ENCODE measurements around the gene DACH1. TPM values are rescaled to one million over a fixed set of nuclear protein-coding genes. Genes with fewer than 3 reads are reported as not detected.

DACH1 gene
- total RNA-seq, 4 donors from 2014 or later = 1.5 to 55.1 (median 4.7) TPM

DNA sequence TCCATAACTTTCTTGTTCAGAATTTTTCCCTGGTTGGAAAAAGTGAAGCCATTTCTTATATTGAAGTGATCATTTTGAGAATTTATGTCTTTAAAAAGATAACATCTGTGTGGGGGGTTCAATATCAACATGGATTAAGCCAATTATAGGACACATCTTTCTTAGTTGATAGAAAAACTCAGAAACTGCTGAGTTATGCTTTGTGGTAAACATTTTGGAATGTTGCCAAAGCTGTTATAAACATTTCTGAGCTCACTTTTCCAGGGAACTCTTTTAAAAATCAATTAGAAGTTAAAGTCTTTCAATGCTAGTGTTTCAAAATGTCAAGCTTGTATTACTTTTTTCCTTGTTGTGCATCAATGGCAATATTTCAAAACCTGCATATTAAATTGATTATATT is 248.8 kb downstream of the DACH1 start:
- DNase-seq = no peak

DNA sequence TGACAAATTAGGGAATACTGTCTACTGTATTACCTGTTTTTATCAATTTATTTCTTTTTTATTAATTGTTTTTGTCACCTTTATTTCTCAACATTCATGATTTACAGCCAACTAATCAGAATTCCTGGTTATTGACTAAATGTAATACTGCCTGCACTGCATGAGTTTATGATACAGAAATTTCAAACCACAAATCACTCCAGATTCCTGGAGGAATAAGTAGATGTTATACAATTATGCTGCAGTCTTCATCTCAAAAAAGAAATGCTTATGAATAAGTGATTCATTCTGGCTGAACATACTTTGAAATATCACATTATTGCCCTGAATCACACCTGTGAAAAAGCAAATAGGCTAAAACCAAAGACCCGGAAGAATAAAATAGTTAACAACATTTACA is 249.7 kb downstream of the DACH1 start:
- no peaks in the 10 kb centered on the region for H3K4me1 ChIP-seq
- H3K27ac ChIP-seq = no peak overlapping the region
- DNase-seq = no peak
- intact Hi-C loops (cut with DNase I; ENCODE audit: low total_unique reads) = no loop called here
- H3K9me3 ChIP-seq = no peaks in the 10 kb centered on the region
- TF ChIP-seq, protein P1, sequence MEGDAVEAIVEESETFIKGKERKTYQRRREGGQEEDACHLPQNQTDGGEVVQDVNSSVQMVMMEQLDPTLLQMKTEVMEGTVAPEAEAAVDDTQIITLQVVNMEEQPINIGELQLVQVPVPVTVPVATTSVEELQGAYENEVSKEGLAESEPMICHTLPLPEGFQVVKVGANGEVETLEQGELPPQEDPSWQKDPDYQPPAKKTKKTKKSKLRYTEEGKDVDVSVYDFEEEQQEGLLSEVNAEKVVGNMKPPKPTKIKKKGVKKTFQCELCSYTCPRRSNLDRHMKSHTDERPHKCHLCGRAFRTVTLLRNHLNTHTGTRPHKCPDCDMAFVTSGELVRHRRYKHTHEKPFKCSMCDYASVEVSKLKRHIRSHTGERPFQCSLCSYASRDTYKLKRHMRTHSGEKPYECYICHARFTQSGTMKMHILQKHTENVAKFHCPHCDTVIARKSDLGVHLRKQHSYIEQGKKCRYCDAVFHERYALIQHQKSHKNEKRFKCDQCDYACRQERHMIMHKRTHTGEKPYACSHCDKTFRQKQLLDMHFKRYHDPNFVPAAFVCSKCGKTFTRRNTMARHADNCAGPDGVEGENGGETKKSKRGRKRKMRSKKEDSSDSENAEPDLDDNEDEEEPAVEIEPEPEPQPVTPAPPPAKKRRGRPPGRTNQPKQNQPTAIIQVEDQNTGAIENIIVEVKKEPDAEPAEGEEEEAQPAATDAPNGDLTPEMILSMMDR (IDR thresholded peaks at IDR 0.05) = no peak
- no peak for TF ChIP-seq POLR2A (IDR thresholded peaks at IDR 0.05)
- no peaks in the 10 kb centered on the region for H3K36me3 ChIP-seq
- no peak overlapping the region for H3K4me3 ChIP-seq
- H3K27me3 ChIP-seq = no peaks in the 10 kb centered on the region

More for the DNA sequence above, 248.8 kb downstream of the DACH1 start:
- no peak overlapping the region for H3K4me3 ChIP-seq
- H3K27ac ChIP-seq = no peak overlapping the region
- intact Hi-C loops (cut with DNase I; ENCODE audit: low total_unique reads) = no loop called here
- no peaks in the 10 kb centered on the region for H3K9me3 ChIP-seq
- no peak for TF ChIP-seq POLR2A (IDR thresholded peaks at IDR 0.05)
- TF ChIP-seq, protein P1 (IDR thresholded peaks at IDR 0.05) = no peak
- H3K4me1 ChIP-seq = no peaks in the 10 kb centered on the region
- no peaks in the 10 kb centered on the region for H3K36me3 ChIP-seq
- no peaks in the 10 kb centered on the region for H3K27me3 ChIP-seq

DNA sequence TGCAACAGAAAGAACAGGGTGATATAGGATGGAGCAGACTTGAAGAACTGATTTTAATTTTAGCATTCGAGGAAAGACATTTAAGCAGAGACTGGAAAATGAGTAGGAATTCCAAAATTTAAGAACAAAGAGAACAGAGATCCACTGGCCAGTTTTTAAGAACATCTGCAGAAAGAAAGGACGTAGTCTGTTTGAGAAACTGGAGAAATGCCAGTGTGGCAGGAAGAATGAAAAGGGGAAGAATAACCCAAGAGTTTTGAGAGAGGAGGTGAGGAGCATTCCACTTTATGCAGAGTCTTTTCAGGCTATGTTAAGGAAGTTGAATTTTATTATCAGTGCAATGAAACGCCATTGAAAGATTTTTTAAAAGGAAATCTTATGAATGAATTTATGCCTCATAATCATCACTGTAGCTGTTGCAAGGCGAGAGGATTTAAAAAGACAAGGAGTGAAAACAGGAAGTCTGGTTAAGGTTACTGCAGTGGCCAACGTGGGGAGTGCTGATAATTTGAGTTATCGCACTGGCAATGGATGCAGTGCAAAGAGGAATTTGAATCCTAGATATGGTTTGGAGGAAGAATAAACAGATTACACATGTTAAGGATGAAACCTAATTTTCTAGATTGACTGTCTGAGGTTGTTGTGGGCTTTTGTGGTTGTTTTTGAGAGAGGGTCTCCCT is 253.8 kb downstream of the DACH1 start:
- DNase-seq = no peak
- H3K36me3 ChIP-seq = no peaks in the 10 kb centered on the region
- intact Hi-C loops (cut with DNase I; ENCODE audit: low total_unique reads) = no loop called here
- H3K4me1 ChIP-seq = no peaks in the 10 kb centered on the region
- H3K4me3 ChIP-seq = no peak overlapping the region
- no peak overlapping the region for H3K27ac ChIP-seq
- TF ChIP-seq POLR2A (IDR thresholded peaks at IDR 0.05) = no peak
- TF ChIP-seq, protein P1 (IDR thresholded peaks at IDR 0.05) = no peak
- no peaks in the 10 kb centered on the region for H3K27me3 ChIP-seq
- no peaks in the 10 kb centered on the region for H3K9me3 ChIP-seq

GRCh38 chr13:71611292-71611691 is 255.7 kb downstream of the DACH1 start:
- no peak for DNase-seq
- Histone ChIP-seq H3K9me3 (no peaks in the 10 kb centered on the region), H3K4me3 (no peak overlapping the region), H3K27me3 (no peaks in the 10 kb centered on the region), H3K4me1 (no peaks in the 10 kb centered on the region), H3K36me3 (no peaks in the 10 kb centered on the region), H3K27ac (no peak overlapping the region)
- intact Hi-C loops (cut with DNase I; ENCODE audit: low total_unique reads) = no loop called here
- TF ChIP-seq, protein P1 (IDR thresholded peaks at IDR 0.05) = no peak
- no peak for TF ChIP-seq POLR2A (IDR thresholded peaks at IDR 0.05)

GRCh38 chr13:71610876-71611275 is 256.1 kb downstream of the DACH1 start:
- Histone ChIP-seq H3K4me3 (no peak overlapping the region), H3K36me3 (no peaks in the 10 kb centered on the region), H3K4me1 (no peaks in the 10 kb centered on the region), H3K27ac (no peak overlapping the region), H3K9me3 (no peaks in the 10 kb centered on the region), H3K27me3 (no peaks in the 10 kb centered on the region)
- intact Hi-C loops (cut with DNase I; ENCODE audit: low total_unique reads) = no loop called here
- no peak for TF ChIP-seq POLR2A (IDR thresholded peaks at IDR 0.05)
- TF ChIP-seq, protein P1 (IDR thresholded peaks at IDR 0.05) = no peak
- no peak for DNase-seq

Data from uterus (tissue), 4 donors.